ENCODE data around the gene CPLX4. TPM values are rescaled to one million over a fixed set of nuclear protein-coding genes. Genes with fewer than 3 reads are reported as not detected.

Gene CPLX4
- total and polyA plus RNA-seq, 4 donors: 0.01 TPM; not detected in 3

GRCh38 chr18:59268721-59269562 lies 49.5 kb downstream of the CPLX4 start:
- ATAC-seq (ENCODE audit: insufficient read depth, low FRiP score) (peak; percentile 44), DNase-seq (peak; percentile 43 to 66 (median 64))
- H3K9ac ChIP-seq (ENCODE audit: insufficient read depth in 1 of 2, low read length in 2 of 2): no peak overlapping the region
- WGBS, 2 donors: 3% methylated on average over 38 to 90 of the region's 90 CpGs
- peaks cover 22 to 92% (median 88%) of the 10 kb centered on the region in 3 donors for H3K27me3 ChIP-seq (ENCODE audit: control insufficient read depth in 3 of 3, insufficient read depth in 3 of 3, low read length in 2 of 3)
- TF ChIP-seq, protein P1, sequence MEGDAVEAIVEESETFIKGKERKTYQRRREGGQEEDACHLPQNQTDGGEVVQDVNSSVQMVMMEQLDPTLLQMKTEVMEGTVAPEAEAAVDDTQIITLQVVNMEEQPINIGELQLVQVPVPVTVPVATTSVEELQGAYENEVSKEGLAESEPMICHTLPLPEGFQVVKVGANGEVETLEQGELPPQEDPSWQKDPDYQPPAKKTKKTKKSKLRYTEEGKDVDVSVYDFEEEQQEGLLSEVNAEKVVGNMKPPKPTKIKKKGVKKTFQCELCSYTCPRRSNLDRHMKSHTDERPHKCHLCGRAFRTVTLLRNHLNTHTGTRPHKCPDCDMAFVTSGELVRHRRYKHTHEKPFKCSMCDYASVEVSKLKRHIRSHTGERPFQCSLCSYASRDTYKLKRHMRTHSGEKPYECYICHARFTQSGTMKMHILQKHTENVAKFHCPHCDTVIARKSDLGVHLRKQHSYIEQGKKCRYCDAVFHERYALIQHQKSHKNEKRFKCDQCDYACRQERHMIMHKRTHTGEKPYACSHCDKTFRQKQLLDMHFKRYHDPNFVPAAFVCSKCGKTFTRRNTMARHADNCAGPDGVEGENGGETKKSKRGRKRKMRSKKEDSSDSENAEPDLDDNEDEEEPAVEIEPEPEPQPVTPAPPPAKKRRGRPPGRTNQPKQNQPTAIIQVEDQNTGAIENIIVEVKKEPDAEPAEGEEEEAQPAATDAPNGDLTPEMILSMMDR (IDR thresholded peaks at IDR 0.05; ENCODE audit: control extremely low read depth, extremely low read depth): no peak
- H3K4me3 ChIP-seq: no peak overlapping the region
- H3K9me3 ChIP-seq (ENCODE audit: control insufficient read depth in 4 of 4, insufficient read depth in 3 of 4, low read length in 3 of 4): peaks cover 0 to 12% (median 0%) of the 10 kb centered on the region in 4 donors
- no peak overlapping the region for H3K27ac ChIP-seq (ENCODE audit: low read depth in 1 of 2, low read length in 1 of 2)
- no peaks in the 10 kb centered on the region for H3K36me3 ChIP-seq (ENCODE audit: control insufficient read depth in 4 of 4, insufficient read depth in 4 of 4, low read length in 4 of 4)
- peaks cover 0 to 25% (median 4%) of the 10 kb centered on the region in 5 donors for H3K4me1 ChIP-seq (ENCODE audit: control insufficient read depth in 5 of 5, insufficient read depth in 5 of 5, low read length in 5 of 5)

DNA sequence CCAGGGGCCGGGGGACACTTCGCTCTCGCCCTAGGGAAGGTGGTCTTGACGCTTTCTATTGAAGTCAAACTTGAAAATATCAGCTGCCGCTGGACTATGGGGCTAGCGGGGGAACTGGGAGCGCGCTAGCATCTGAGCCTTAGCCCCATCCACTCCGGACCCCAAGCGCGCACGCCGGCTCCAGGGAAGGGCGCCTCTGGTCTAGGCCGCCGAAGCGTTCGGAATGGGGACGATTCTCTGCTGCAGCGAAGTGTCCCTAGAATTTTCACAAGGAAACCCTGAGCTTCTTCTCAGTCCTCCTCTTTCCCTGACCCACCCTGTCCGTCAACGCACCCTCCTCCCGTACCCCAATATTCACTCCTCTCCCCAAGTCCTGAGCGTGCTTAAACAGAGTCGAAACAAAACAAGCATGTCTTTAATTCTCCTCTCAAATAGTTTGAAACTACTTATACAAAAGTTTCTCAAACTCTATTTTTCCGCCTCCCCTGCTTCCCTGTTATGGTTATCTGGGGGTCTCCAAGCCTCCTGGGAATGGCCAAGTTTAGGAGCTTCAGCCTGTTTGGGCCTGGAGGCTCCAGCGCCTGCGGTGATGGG lies 50.2 kb downstream of the CPLX4 start:
- no peak for DNase-seq
- Histone ChIP-seq H3K4me3 (peak overlapping the region; percentile 3), H3K36me3 (ENCODE audit: control insufficient read depth in 4 of 4, insufficient read depth in 4 of 4, low read length in 4 of 4) (no peaks in the 10 kb centered on the region), H3K27me3 (ENCODE audit: control insufficient read depth in 3 of 3, insufficient read depth in 3 of 3, low read length in 2 of 3) (peaks cover 19 to 92% (median 88%) of the 10 kb centered on the region in 3 donors), H3K27ac (ENCODE audit: low read depth in 1 of 2, low read length in 1 of 2) (no peak overlapping the region), H3K4me1 (ENCODE audit: control insufficient read depth in 5 of 5, insufficient read depth in 5 of 5, low read length in 5 of 5) (peaks cover 0 to 21% (median 1%) of the 10 kb centered on the region in 5 donors), H3K9ac (ENCODE audit: insufficient read depth in 1 of 2, low read length in 2 of 2) (no peak overlapping the region), H3K9me3 (ENCODE audit: control insufficient read depth in 4 of 4, insufficient read depth in 3 of 4, low read length in 3 of 4) (peaks cover 0 to 12% (median 0%) of the 10 kb centered on the region in 4 donors)
- TF ChIP-seq, protein P1 (IDR thresholded peaks at IDR 0.05; ENCODE audit: control extremely low read depth, extremely low read depth): no peak
- WGBS, 2 donors: 10% methylated on average over 28 of the region's 28 CpGs
- ATAC-seq (ENCODE audit: insufficient read depth, low FRiP score): no peak

DNA sequence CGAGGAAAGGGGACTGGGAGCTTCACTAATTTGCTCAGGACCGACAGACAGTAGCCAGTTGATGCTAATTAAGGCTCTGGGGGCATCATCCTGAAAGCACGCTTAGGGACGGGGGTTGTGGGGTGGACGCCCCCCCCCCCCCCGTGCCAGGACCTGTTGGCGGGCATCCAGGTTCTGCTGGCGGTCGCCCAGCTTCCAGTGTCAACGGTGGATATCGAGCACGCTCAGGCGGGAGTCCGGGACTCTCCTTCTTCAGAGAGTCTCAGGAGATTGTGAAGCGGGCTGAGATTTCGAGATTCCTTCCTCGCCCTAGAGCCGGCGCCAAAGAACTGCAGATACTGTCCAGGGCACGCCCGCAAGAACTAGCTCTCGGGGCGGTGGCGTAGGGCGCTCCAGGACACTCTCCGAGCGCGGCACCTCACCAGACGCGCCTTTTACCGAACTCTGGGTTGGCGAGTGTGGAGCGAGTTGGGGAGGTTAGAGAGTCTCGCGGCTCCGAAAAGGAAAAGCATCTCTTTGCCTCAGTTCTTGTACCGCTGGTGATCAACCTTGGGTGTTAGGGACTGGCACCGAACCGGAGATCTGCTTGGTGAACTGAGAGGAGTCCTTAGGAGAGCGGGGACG lies 50.8 kb downstream of the CPLX4 start:
- DNase-seq: peak in 1 of 3 donors; percentile 38
- H3K27me3 ChIP-seq (ENCODE audit: control insufficient read depth in 3 of 3, insufficient read depth in 3 of 3, low read length in 2 of 3): peaks cover 13 to 97% (median 93%) of the 10 kb centered on the region in 3 donors
- ATAC-seq (ENCODE audit: insufficient read depth, low FRiP score): no peak
- TF ChIP-seq, protein P1 (IDR thresholded peaks at IDR 0.05; ENCODE audit: control extremely low read depth, extremely low read depth): no peak
- no peaks in the 10 kb centered on the region for H3K36me3 ChIP-seq (ENCODE audit: control insufficient read depth in 4 of 4, insufficient read depth in 4 of 4, low read length in 4 of 4)
- no peak overlapping the region for H3K9ac ChIP-seq (ENCODE audit: insufficient read depth in 1 of 2, low read length in 2 of 2)
- peaks cover 0 to 17% (median 0%) of the 10 kb centered on the region in 5 donors for H3K4me1 ChIP-seq (ENCODE audit: control insufficient read depth in 5 of 5, insufficient read depth in 5 of 5, low read length in 5 of 5)
- peaks cover 0 to 13% (median 0%) of the 10 kb centered on the region in 4 donors for H3K9me3 ChIP-seq (ENCODE audit: control insufficient read depth in 4 of 4, insufficient read depth in 3 of 4, low read length in 3 of 4)
- no peak overlapping the region for H3K27ac ChIP-seq (ENCODE audit: low read depth in 1 of 2, low read length in 1 of 2)
- H3K4me3 ChIP-seq: peak overlapping the region; percentile 3
- 3% methylated on average over 40 to 41 of the region's 41 CpGs for whole genome bisulfite sequencing, 2 donors
